A549 (cell line): ENCODE measurements around the gene LRRC8C.

Experiments used
- CHD2 ChIP-seq: fragments of 150-350 bp; IDR thresholded peaks from 2 replicates; pipeline ENCODE4 v1.6.1; 2014; ENCODE audit warnings: low read length; ENCODE audit not compliant: partially characterized antibody
- CTCF ChIP-seq: fragments of >200 bp; sonication (Bioruptor Twin); formaldehyde crosslinking; IDR thresholded peaks from 3 replicates; pipeline ENCODE4 v1.5.1; 2016
- EP300 ChIP-seq, 2 experiments: fragments of >200 bp; sonication (Bioruptor Twin); formaldehyde crosslinking; IDR thresholded peaks; 2 replicates in 1 of 2; 3 replicates in 1 of 2; pipeline ENCODE4 v1.6.1; 2016 to 2017
- FOXS1 ChIP-seq: fragments of 250-450 bp; sonication (Bioruptor Pico); IDR thresholded peaks from 2 replicates; pipeline ENCODE4 v1.5.0; 2020; ENCODE audit warnings: mild to moderate bottlenecking, moderate library complexity
- MYC ChIP-seq: IDR thresholded peaks from 2 replicates; pipeline ENCODE4 v1.6.1; 2012; ENCODE audit warnings: mild to moderate bottlenecking, inconsistent platforms, low read length, improper control_type of control experiment, borderline replicate concordance
- REST ChIP-seq: fragments of 200-600 bp; sonication (generic); IDR thresholded peaks from 2 replicates; pipeline ENCODE4 v1.6.1; 2016; ENCODE audit warnings: antibody characterized with exemption, mild to moderate bottlenecking, moderate library complexity
- RFX5 ChIP-seq: fragments of 450-650 bp; IDR thresholded peaks from 2 replicates; pipeline ENCODE4 v1.7.1; 2014; ENCODE audit warnings: antibody characterized with exemption, mild to moderate bottlenecking, moderate library complexity
- ZNF302 ChIP-seq: fragments of 250-450 bp; sonication (Bioruptor Pico); IDR thresholded peaks from 2 replicates; pipeline ENCODE4 v1.9.0; 2021; ENCODE audit warnings: inconsistent platforms, mild to moderate bottlenecking, moderate library complexity

GRCh38 chr1:89609781-89610456 is 23.0 kb upstream of the LRRC8C start:
- TF ChIP-seq FOXS1 (CRISPR knock-in tag) (no peak), EP300 (IDR thresholded peaks at IDR 0.05) (no peak), RFX5 (no peak), CTCF (no peak), REST (no peak), MYC (no peak), ZNF302 (CRISPR knock-in tag) (no peak), CHD2 (no peak)
